Mucosa of descending colon (tissue), 3 donors: Measurements from ENCODE around the gene CDKAL1. TPM values are rescaled to one million over a fixed set of nuclear protein-coding genes. Genes with fewer than 3 reads are reported as not detected.
"Not testable (repeated sequence)": the region's sequence is repeated elsewhere in the genome, so short reads cannot be mapped to it uniquely, and the experiment has no call there.

Experiments
- ATAC-seq: fragments of 200-7000 bp; cut with Tn5 transposase; one replicate; pipeline ENCODE4 v1.9.1; 2020; ENCODE audit warnings: mild to moderate bottlenecking, moderate library complexity
- DNase-seq, 3 donors: peaks; one replicate each; pipeline ENCODE4 v3.0.0-alpha.2; 2020
- H3K36me3 ChIP-seq: fragments of 200-600 bp; one replicate; pipeline ENCODE4 v1.8.0; 2021; ENCODE audit warnings: low read depth, mild to moderate bottlenecking
- H3K4me1 ChIP-seq: fragments of 200-600 bp; one replicate; pipeline ENCODE4 v1.8.0; 2021; ENCODE audit warnings: low read depth, mild to moderate bottlenecking
- H3K4me3 ChIP-seq: fragments of 200-600 bp; one replicate; pipeline ENCODE4 v1.8.0; 2021; ENCODE audit warnings: mild to moderate bottlenecking
- H3K9me3 ChIP-seq: fragments of 200-600 bp; one replicate; pipeline ENCODE4 v1.8.0; 2021; ENCODE audit warnings: mild to moderate bottlenecking
- intact Hi-C, 2 donors: fragments of 100-400 bp; cut with DNase I in 1 of 2; cut with micrococcal nuclease in 1 of 2; formaldehyde crosslinking; loops; one replicate each; pipeline versions ENCODE4 v1.11.0 to v1.11.1; 2022; cut with DNase I, micrococcal nuclease
- total RNA-seq, 3 donors: library from RNA; stranded (reverse); fragmentation: NEBNext Ultra II Directional in 2 of 3; extraction: Animal tissue kit (Norgen Biotek cat#: 25700) in 2 of 3; gene quantifications; one replicate each; pipeline versions ENCODE4 v1.2.1 to v1.2.4, GENCODE V29; 2021 to 2023
- TF ChIP-seq, protein P1 (sequence below): fragments of 200-600 bp; IDR thresholded peaks from one replicate; pipeline ENCODE4 v1.8.0; 2022; ENCODE audit warnings: antibody characterized with exemption, mild to moderate bottlenecking
- donor health status: DM: no; HTN: no; CAD: no; lungs with moderate emphysema.
- donor health status: DM: no; HTN: no; CAD: no.
- donor health status: DM: no; HTN: yes; CAD: no.

Gene CDKAL1
- total RNA-seq, 3 donors from 2014 or later, result 13.4 to 15.5 (median 15.3) TPM

DNA sequence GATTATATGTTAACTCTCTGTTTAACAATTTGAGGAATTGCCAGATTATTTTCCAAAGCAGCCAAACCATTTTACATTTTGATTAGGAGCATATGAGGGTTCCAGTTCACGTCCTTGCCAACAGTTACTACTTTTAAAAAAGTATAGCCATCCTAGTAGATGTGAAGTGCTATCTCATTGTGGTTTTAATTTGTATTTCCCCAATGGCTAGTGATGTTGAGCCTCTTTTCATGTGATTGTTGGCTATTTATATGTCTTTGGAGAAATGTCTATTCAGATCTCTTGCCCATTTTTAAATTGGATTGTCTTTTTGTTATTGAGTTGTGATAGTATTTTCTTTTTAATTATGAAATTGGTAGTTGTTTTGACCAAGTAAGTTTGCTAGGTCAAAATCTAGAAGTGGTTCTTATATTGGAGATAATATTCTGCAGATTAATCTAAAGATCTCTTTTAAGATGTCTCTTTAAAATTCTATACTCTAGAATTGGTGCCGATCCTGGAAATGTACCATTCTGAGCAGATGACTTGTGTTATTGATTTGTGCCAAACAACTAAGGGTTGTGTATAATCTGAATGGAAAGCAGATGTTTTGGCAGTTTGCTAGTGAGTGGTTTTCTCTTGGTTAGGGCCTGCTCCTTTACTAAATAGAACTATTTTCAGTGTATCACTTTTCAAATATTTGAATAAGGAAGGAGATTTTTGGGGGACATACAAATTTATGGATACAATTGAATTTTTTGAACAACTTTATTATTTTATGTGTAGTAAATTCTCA lies 99.5 kb downstream of the CDKAL1 start:
- H3K36me3 ChIP-seq, result no peaks in the 10 kb centered on the region
- ATAC-seq, result no peak
- no peak overlapping the region for H3K4me3 ChIP-seq
- no peaks in the 10 kb centered on the region for H3K9me3 ChIP-seq
- DNase-seq, result no peak
- TF ChIP-seq, protein P1, sequence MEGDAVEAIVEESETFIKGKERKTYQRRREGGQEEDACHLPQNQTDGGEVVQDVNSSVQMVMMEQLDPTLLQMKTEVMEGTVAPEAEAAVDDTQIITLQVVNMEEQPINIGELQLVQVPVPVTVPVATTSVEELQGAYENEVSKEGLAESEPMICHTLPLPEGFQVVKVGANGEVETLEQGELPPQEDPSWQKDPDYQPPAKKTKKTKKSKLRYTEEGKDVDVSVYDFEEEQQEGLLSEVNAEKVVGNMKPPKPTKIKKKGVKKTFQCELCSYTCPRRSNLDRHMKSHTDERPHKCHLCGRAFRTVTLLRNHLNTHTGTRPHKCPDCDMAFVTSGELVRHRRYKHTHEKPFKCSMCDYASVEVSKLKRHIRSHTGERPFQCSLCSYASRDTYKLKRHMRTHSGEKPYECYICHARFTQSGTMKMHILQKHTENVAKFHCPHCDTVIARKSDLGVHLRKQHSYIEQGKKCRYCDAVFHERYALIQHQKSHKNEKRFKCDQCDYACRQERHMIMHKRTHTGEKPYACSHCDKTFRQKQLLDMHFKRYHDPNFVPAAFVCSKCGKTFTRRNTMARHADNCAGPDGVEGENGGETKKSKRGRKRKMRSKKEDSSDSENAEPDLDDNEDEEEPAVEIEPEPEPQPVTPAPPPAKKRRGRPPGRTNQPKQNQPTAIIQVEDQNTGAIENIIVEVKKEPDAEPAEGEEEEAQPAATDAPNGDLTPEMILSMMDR, result no peak
- H3K4me1 ChIP-seq, result no peaks in the 10 kb centered on the region
- intact Hi-C loops, result no loop called here

DNA sequence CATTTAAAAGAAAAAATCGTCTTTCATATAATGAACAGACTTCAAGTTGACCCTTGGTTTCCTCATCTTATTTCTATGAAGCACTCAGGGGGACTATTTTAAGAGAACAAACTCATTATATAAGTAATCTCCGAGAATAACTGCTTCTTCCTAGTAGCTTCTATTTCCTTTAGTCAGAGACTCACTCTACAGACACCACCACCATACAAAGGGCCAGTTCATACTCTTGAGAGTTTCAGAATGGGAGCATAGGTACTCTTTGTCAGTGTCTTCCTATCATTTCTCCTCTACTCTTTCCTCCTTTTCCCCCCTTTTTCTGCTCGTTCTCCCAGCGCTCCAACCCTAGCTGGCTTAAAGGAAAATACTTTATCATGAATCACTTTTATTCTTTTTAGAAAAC lies 104.9 kb downstream of the CDKAL1 start:
- intact Hi-C loops, result no loop called here
- no peak for ATAC-seq

DNA sequence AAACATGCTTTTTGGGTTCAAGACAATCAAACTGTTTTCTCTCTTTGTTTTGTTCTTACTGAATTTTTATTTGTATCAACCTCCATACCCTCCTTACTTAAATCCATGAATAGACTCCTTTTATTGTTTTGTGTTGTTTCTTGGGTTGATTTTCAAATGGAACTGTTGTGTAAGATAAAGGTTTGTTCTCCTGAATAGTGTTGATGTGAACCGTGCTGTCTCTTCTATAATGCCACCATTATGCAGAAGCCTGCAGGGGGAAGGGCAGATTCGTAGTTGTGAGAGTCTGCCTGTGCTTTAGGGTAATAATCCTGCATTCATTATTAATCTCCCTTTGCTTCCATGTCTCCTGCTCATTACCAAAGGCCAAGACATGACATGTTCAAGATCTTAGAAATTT lies 105.9 kb downstream of the CDKAL1 start:
- no peaks in the 10 kb centered on the region for H3K36me3 ChIP-seq
- H3K9me3 ChIP-seq, result no peaks in the 10 kb centered on the region
- H3K4me3 ChIP-seq, result no peak overlapping the region
- intact Hi-C loops, result no loop called here
- TF ChIP-seq, protein P1, result no peak
- ATAC-seq (no peak), DNase-seq (no peak)
- no peaks in the 10 kb centered on the region for H3K4me1 ChIP-seq

More for the DNA sequence above, 104.9 kb downstream of the CDKAL1 start:
- no peak overlapping the region for H3K4me3 ChIP-seq
- no peaks in the 10 kb centered on the region for H3K4me1 ChIP-seq
- H3K9me3 ChIP-seq, result no peaks in the 10 kb centered on the region
- TF ChIP-seq, protein P1, result no peak
- H3K36me3 ChIP-seq, result no peaks in the 10 kb centered on the region
- no peak for DNase-seq

DNA sequence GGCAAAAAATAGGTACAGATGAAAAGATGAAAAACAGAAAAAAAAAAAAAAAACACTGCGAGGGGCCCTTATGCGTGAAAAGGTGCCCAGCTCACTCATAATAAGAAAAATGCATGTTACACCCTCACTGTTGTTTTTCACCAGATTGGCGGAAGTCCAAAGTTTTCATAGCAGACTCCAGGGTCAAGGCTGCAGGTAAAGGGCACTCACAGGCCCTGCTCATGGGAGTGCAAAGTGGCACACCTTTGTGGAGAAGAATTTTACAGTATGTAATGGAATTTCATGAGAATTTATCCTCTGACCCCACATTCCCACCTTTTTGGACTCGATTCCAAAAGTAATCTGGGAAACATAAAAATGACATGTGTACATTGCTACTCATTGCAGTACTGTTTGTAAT lies 108.2 kb downstream of the CDKAL1 start:
- TF ChIP-seq, protein P1, result no peak
- Histone ChIP-seq H3K9me3 (no peaks in the 10 kb centered on the region), H3K4me1 (no peaks in the 10 kb centered on the region), H3K36me3 (no peaks in the 10 kb centered on the region), H3K4me3 (no peak overlapping the region)
- DNase-seq (no peak), ATAC-seq (no peak)
- intact Hi-C loops, result no loop called here

DNA sequence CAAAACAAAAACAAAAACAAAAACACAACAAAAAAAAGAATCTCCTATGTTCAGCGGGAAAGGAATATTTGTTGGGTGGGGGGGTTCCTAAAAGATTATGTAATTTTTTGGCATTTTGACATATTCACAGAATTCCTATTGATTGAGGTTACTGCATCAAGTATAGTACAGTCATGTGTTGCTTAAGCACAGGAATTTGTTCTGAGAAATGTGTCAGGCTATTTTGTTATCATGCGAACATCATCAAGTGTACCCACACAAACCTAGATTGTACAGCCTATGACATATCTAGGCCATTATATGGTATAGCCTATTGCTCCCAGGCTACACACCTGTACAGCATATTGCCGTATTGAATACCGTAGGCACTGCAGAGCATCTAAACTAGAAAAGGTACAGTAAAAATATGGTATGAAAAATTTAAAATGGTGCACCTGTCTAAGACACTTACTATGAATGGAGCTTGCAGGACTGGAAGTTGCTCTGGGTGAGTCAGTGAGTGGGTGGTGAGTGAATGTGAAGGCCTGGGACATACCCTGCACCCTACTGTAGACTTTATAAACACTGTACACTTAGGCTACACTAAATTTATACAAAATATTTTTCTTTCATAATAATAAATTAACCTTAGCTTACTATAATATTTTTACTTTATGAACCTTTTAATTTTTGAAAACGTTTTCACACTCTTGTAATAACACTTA lies 110.6 kb downstream of the CDKAL1 start:
- Histone ChIP-seq H3K4me1 (no peaks in the 10 kb centered on the region), H3K36me3 (no peaks in the 10 kb centered on the region), H3K9me3 (no peaks in the 10 kb centered on the region), H3K4me3 (no peak overlapping the region)
- TF ChIP-seq, protein P1, result no peak
- no peak for DNase-seq
- intact Hi-C loops, result no loop called here
- ATAC-seq, result no peak

DNA sequence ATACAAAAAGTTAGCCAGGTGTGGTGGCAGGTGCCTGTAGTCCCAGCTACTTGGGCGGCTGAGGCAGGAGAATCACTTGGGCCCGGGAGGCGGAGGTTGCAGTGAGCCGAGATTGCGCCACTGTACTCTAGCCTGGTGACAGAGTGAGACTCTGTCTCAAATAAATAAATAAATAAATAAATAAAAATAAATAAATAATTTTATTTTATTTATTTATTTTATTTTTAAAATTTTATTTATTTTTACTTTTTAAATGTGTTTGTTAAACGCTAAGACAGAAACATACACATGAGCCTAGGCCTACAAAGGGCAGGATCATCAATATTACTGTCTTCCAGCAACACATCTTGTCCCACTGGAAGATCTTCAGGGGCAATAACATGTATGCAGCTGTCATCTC lies 111.3 kb downstream of the CDKAL1 start:
- ATAC-seq, intact Hi-C loops, H3K9me3 ChIP-seq, DNase-seq, H3K4me3 ChIP-seq, H3K36me3 ChIP-seq, H3K4me1 ChIP-seq: not testable (repeated sequence)
